GM12874 (cell line): ENCODE results near the gene MRPS10.

Experiments used
- TF ChIP-seq, protein P1 (sequence below): IDR thresholded peaks from 2 replicates; pipeline ENCODE4 v1.5.1; 2011; ENCODE audit warnings: low read depth, mild to moderate bottlenecking, control low read depth, low read length, moderate library complexity; ENCODE audit not compliant: insufficient read depth

Gene MRPS10

DNA sequence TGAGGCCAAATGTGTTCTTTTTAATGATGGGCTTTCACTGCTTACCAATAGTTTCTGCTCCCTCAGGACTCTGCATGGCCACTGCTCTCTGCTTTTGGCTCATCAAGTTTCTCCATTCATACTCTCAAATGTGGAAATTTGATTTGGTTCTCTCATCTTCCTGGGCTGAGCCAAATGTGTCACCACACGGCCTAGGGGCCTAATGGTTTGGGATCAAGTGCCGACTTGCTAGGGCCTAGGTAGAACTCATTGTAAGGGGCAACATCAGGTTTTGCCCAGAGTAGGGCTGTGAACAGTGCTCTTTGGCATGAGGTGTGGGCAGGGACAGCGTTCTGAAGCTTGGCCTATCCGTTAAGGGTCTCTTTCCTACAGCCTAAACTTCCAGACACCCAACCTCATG, 3.9 kb upstream of the MRPS10 start:
- TF ChIP-seq, protein P1, sequence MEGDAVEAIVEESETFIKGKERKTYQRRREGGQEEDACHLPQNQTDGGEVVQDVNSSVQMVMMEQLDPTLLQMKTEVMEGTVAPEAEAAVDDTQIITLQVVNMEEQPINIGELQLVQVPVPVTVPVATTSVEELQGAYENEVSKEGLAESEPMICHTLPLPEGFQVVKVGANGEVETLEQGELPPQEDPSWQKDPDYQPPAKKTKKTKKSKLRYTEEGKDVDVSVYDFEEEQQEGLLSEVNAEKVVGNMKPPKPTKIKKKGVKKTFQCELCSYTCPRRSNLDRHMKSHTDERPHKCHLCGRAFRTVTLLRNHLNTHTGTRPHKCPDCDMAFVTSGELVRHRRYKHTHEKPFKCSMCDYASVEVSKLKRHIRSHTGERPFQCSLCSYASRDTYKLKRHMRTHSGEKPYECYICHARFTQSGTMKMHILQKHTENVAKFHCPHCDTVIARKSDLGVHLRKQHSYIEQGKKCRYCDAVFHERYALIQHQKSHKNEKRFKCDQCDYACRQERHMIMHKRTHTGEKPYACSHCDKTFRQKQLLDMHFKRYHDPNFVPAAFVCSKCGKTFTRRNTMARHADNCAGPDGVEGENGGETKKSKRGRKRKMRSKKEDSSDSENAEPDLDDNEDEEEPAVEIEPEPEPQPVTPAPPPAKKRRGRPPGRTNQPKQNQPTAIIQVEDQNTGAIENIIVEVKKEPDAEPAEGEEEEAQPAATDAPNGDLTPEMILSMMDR = no peak

DNA sequence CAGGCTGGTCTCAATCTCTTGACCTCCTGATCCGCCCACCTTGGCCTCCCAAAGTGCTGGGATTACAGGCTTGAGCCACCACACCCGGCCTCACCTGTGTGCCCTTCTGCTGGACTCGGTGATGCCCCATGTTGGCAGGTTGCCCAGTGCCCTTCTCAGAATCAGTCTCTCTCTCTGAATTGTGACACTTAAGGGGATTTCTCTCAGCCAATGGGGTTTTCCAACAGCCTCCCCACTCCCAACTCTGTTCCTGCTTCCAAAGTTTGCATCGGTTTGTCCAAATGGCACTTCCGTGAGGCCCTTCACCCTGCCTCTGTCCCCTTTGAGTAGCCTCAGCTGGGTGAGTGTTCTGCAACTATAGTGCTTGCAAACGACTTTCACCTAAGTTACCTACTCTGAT, 3.1 kb upstream of the MRPS10 start:
- TF ChIP-seq, protein P1 = no peak

DNA sequence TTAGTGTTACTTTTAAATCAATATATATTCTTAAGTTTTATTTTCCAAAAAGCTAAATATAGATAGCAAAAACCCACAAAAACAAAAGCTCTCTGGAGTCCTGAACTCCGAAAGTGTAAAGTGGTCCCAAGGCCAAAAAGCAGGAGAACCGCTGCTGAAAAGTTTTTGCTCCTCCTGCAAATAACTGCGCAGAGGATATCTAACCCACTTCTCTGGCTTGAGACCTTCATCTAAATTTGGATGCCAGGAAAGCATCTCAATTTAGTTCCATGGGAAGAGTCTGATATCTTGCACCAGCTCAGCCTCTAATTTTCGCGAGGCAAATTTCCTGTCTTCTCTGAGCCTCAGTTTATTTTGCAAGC, 523 bp downstream of the MRPS10 start:
- TF ChIP-seq, protein P1 = no peak

DNA sequence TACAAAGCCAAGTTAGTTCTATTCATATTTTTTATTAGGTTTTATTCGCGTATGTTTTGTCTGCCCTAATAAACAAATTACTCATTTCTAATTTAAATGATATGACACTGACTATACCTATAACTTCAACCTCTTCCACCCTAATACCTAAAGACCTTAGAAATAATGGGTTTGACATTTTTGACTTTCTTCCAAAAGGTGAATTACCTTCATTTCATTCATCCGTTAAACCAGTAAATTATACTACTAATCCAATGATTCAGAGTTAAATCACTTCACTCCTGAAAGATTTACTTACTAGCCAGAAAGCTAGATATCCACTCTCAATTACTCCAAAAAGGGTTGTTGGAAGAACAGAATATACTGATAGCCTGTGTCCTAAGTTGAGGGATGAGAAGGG, 5.2 kb downstream of the MRPS10 start:
- TF ChIP-seq, protein P1 = no peak

DNA sequence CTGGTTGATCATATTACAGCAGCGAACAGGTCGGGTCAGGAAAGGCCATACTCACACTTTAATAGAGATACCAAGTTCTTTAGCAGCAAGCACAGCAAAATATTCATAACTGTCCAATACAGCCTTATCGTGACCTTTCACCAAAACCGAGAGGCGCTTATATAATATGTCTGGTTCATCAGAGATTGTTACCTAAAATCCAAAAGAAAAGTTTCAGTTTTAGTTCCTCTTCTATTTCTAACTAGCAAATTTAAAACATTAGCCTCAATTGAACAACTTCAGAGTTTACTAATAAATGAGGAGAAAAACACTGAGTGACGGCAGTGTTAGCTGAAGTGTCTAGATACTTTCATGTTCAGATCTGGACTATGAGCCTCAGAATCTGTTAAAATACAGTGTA, 5.9 kb downstream of the MRPS10 start:
- TF ChIP-seq, protein P1 = no peak

DNA sequence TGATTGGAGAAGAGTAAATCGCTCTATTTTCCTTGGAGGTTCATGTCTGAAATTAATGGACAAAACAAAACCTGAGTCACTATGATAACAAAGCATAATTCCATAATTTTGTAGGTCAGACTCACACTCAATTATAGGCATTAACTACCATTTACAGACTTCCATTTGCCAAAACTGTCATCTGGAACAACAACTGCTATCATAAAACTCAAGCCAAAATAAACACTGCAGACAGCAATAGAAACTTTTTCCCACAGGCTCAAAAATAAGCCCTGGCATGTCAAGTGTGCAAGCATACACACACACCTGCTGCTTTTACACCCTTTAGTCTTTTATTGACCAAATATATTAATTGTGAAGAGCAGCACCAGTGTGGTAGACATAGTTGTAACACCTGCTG, 7.1 kb downstream of the MRPS10 start:
- TF ChIP-seq, protein P1 = no peak

DNA sequence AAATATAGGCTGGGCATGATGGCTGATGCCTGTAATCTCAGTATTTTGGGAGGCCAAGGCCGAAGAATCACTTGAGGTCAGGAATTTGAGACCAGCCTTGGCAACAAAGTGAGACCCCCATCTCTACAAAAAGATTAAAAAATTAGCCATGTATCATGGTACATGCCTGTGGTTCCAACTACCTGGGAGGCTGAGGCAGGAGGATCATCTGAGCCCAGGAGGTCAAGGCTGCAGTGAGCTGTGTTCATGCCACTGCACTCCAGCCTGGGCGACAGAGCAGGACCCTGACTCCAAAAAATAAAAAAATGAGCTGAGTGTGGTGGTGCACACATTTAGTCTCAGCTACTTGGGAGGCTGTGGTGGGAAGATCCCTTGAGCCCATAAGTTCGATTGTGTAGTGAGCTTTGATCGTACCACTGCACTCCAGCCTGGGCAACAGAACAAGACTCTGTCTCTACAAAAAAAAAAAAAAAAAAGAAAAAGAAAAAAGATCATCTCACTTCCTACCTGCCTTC, 12.8 kb downstream of the MRPS10 start:
- TF ChIP-seq, protein P1 = no peak

DNA sequence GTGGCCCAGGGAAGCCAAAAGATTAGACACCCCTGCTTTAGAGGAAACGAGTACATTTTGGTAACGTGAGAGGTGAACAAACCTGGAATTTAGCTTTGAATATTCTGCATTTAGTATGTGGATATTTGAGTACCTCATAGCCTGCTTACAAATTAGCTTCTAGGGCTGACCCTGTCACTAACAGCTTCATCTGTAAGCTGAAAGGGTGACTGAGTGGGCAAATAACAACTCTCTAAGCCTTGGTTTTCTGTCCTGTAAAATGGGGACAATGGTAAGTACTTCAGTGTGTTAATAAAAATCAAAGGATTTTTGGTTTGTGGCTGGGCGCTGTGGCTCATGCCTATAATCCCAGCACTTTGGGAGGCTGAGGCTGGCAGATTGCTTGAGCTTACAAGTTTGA, 14.5 kb downstream of the MRPS10 start:
- TF ChIP-seq, protein P1 = no peak
